ENCODE results near the gene RNF207.

Gene RNF207

GRCh38 chr1:6184083-6184783 lies 21.7 kb upstream of the RNF207 start:
- Histone ChIP-seq H3K27ac (ENCODE audit: extremely low read depth, low read depth, low read length) (no peak overlapping the region), H3K4me3 (ENCODE audit: low read depth, low read length) (no peak overlapping the region), H3K4me1 (ENCODE audit: control insufficient read depth, insufficient read depth, low read length) (no peaks in the 10 kb centered on the region), H3K36me3 (ENCODE audit: control insufficient read depth in 2 of 2, insufficient read depth in 1 of 2, low read length in 2 of 2) (peaks cover 12 to 49% of the 10 kb centered on the region in 2 experiments; a peak in 2 of 3 replicates), H3K9me3 (ENCODE audit: control insufficient read depth, insufficient read depth, low read depth, low read length) (no peaks in the 10 kb centered on the region)
- TF ChIP-seq ZNF501 (tag by site-specific recombination; IDR thresholded peaks at IDR 0.05) (no peak), ZNF791 (tag by site-specific recombination; IDR thresholded peaks at IDR 0.05) (no peak), ZNF600 (tag by site-specific recombination; IDR thresholded peaks at IDR 0.05) (peak; percentile 72), PRDM10 (tag by site-specific recombination; IDR thresholded peaks at IDR 0.05) (0 out of 2 replicates have a peak, but pooled peaks have one; percentile 34)
- ChIA-PET CTCF (interaction anchor here (0.7 to 3.0 kb wide), 5 partner anchors 14 to 131 kb away, joined by 4 to 12 read pairs (median 7); partner anchors contain the start of gene RPL22), POLR2A (no interaction called here)

- H3K4me3 ChIP-seq (ENCODE audit: low read depth, low read length), result no peak overlapping the region
- no peak overlapping the region for H3K27ac ChIP-seq (ENCODE audit: extremely low read depth, low read depth, low read length)
- H3K9me3 ChIP-seq (ENCODE audit: control insufficient read depth, insufficient read depth, low read depth, low read length), result no peaks in the 10 kb centered on the region
- peaks cover 19 to 58% of the 10 kb centered on the region in 2 experiments; a peak in 2 of 3 replicates for H3K36me3 ChIP-seq (ENCODE audit: control insufficient read depth in 2 of 2, insufficient read depth in 1 of 2, low read length in 2 of 2)
- TF ChIP-seq ZBTB26 (tag by site-specific recombination; optimal IDR thresholded peaks at IDR 0.05) (no peak), SCRT2 (tag by site-specific recombination; IDR thresholded peaks at IDR 0.05) (peak; percentile 45; the same call in 1 of the 2 replicates)
- H3K4me1 ChIP-seq (ENCODE audit: control insufficient read depth, insufficient read depth, low read length), result no peaks in the 10 kb centered on the region
- POLR2A ChIA-PET, result interaction anchor here (0.6 to 0.9 kb wide), 2 partner anchors 10 to 238 kb away, joined by 4 read pairs; no protein-coding TSS in a partner anchor
- CTCF ChIA-PET, result interaction anchor here (0.6 to 3.0 kb wide), 17 partner anchors 9 to 144 kb away, joined by 3 to 18 read pairs (median 4); partner anchors contain the start of genes RNF207 and RPL22
Observed at GRCh38 chr1:6185151-6185550, 20.8 kb upstream of the RNF207 start.

DNA sequence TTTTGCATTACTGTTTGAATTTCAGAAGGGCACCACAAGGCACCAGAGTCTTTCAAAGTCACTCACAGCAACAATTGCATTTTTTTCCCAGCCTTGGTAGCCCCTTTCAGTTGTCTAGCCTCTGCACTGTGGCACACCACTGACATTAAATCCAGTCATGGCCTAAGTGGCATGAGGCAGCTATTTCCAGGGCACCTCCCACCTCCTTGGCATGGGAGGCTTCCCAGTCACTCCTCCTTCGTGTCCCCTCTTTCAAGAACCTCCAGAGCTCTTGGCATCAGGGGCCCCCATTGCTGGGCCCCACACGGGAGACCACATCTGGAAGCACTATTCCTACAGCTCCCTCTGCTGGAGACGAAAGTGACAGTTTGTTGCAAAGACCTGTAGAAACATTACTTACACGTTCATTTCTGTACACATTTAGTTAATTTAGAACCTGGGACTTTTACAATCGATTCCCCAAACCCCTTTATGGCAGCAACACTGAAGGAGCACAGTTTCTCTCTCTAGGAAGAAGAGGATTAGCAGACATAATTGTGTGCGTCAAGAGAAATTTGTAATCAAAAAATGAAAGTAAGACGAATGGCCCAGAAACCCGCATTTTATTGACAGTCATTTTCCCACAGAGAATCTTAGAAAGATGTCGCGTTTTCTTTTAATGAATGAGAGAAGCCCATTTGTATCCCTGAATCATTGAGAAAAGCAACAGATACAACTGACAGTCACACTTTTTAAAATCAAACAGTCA lies 20.1 kb upstream of the RNF207 start:
- ChIA-PET POLR2A (interaction anchor here (0.6 to 0.9 kb wide), 2 partner anchors 9 to 237 kb away, joined by 4 read pairs; no protein-coding TSS in a partner anchor), CTCF (interaction anchor here (0.6 to 3.0 kb wide), 17 partner anchors 8 to 145 kb away, joined by 3 to 18 read pairs (median 4); partner anchors contain the start of genes RNF207 and RPL22)
- no peak overlapping the region for H3K27ac ChIP-seq (ENCODE audit: extremely low read depth, low read depth, low read length)
- peaks cover 25 to 65% of the 10 kb centered on the region in 2 experiments for H3K36me3 ChIP-seq (ENCODE audit: control insufficient read depth in 2 of 2, insufficient read depth in 1 of 2, low read length in 2 of 2)
- H3K4me3 ChIP-seq (ENCODE audit: low read depth, low read length), result no peak overlapping the region
- H3K9me3 ChIP-seq (ENCODE audit: control insufficient read depth, insufficient read depth, low read depth, low read length), result no peaks in the 10 kb centered on the region
- H3K4me1 ChIP-seq (ENCODE audit: control insufficient read depth, insufficient read depth, low read length), result no peaks in the 10 kb centered on the region
- TF ChIP-seq ZNF548 (tag by site-specific recombination; IDR thresholded peaks at IDR 0.05), result no peak
- TF ChIP-seq ZNF558 (tag by site-specific recombination; IDR thresholded peaks at IDR 0.05), result peak; percentile 92
- TF ChIP-seq ZFP69B (tag by site-specific recombination; IDR thresholded peaks at IDR 0.05), result peak; percentile 97
- TF ChIP-seq ZNF560 (tag by site-specific recombination; IDR thresholded peaks at IDR 0.05; ENCODE audit: borderline replicate concordance), result no peak
- peak; percentile 49 for TF ChIP-seq ZNF654 (tag by site-specific recombination; IDR thresholded peaks at IDR 0.05; ENCODE audit: low read depth)
- TF ChIP-seq PATZ1 (tag by site-specific recombination; IDR thresholded peaks at IDR 0.05), result peak; percentile 64; the same call in 1 of the 2 replicates
- TF ChIP-seq, protein P1, sequence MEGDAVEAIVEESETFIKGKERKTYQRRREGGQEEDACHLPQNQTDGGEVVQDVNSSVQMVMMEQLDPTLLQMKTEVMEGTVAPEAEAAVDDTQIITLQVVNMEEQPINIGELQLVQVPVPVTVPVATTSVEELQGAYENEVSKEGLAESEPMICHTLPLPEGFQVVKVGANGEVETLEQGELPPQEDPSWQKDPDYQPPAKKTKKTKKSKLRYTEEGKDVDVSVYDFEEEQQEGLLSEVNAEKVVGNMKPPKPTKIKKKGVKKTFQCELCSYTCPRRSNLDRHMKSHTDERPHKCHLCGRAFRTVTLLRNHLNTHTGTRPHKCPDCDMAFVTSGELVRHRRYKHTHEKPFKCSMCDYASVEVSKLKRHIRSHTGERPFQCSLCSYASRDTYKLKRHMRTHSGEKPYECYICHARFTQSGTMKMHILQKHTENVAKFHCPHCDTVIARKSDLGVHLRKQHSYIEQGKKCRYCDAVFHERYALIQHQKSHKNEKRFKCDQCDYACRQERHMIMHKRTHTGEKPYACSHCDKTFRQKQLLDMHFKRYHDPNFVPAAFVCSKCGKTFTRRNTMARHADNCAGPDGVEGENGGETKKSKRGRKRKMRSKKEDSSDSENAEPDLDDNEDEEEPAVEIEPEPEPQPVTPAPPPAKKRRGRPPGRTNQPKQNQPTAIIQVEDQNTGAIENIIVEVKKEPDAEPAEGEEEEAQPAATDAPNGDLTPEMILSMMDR (tag by site-specific recombination; IDR thresholded peaks at IDR 0.05), result peak; percentile 13; the same call in 1 of the 2 replicates
- no peak for TF ChIP-seq ZNF394 (tag by site-specific recombination; IDR thresholded peaks at IDR 0.05; ENCODE audit: borderline replicate concordance)
- TF ChIP-seq GLIS2 (tag by site-specific recombination; IDR thresholded peaks at IDR 0.05), result peak; percentile 24; the same call in 1 of the 2 replicates
- 0 out of 2 replicates have a peak, but pooled peaks have one; percentile 17 for TF ChIP-seq ZNF660 (tag by site-specific recombination; IDR thresholded peaks at IDR 0.05)
- TF ChIP-seq ZNF501 (tag by site-specific recombination; IDR thresholded peaks at IDR 0.05), result no peak
- no peak for TF ChIP-seq ZFP37 (tag by site-specific recombination; IDR thresholded peaks at IDR 0.05)

Measured in HEK293 (cell line).